HepG2 (cell line): ENCODE results near the gene SBNO2. TPM values are rescaled to one million over a fixed set of nuclear protein-coding genes. Genes with fewer than 3 reads are reported as not detected.

Experiments
- ATAC-seq: fragments of 200-7000 bp; cut with Tn5 transposase; 3 replicates; pipeline ENCODE4 v1.9.1; 2020; ENCODE audit warnings: mild to moderate bottlenecking, moderate library complexity
- BruUV-seq: library from RNA; stranded (reverse); fragments of 400-500 nt; replicated peaks from 2 replicates; lab custom pipeline; 2021; lab: Mats Ljungman, UMichigan
- CTCF ChIA-PET: fragments of 300-600 bp; formaldehyde crosslinking; extraction: SDS; loops from one replicate; lab custom pipeline; 2021; ENCODE audit warnings: low total read pairs, inconsistent platforms, low intra/inter-chr PET ratio; lab: Yijun Ruan, JAX
- POLR2A ChIA-PET: fragments of 350-600 bp; sonication (Branson Sonifier 250); formaldehyde crosslinking; loops from one replicate; lab custom pipeline; 2020; ENCODE audit warnings: antibody characterized with exemption, inconsistent platforms; lab: Yijun Ruan, JAX
- DNase-seq: peaks from one replicate; pipeline ENCODE4 v3.0.0-alpha.2; 2015; ENCODE audit warnings: low spot score
- FAIRE-seq: peaks from 3 replicates; lab custom pipeline; 2011; peaks lifted over from hg19 to GRCh38; lab: Jason Lieb, UNC
- H2AFZ ChIP-seq: one replicate; pipeline ENCODE4 v1.6.1; 2011; ENCODE audit warnings: low read length, inconsistent platforms
- H3K27ac ChIP-seq: fragments of 300-600 bp; 3 replicates; pipeline ENCODE4 v1.8.0; 2011; ENCODE audit warnings: mixed run types, mild to moderate bottlenecking, mixed read lengths, low read length, inconsistent platforms; ENCODE audit not compliant: insufficient read depth; ENCODE audit errors: extremely low read length
- H3K27me3 ChIP-seq, 2 experiments: fragments of 200-600 bp in 1 of 2; 2 replicates in 1 of 2; 3 replicates in 1 of 2; pipeline versions ENCODE4 v1.6.0 to v1.8.0; 2011; ENCODE audit warnings: low read length in 2 of 2, mild to moderate bottlenecking in 2 of 2, moderate library complexity in 2 of 2, inconsistent platforms in 1 of 2; ENCODE audit not compliant: insufficient read depth in 2 of 2, control insufficient read depth in 1 of 2
- H3K36me3 ChIP-seq, 2 experiments: fragments of 200-600 bp in 1 of 2; replicated peaks in 1 of 2; 2 replicates in 1 of 2; 3 replicates in 1 of 2; pipeline versions ENCODE4 v1.5.1 to v1.8.0; 2011; ENCODE audit warnings: low read length in 2 of 2, inconsistent platforms in 1 of 2; ENCODE audit not compliant: insufficient read depth in 2 of 2, control insufficient read depth in 1 of 2
- H3K4me1 ChIP-seq: 2 replicates; pipeline ENCODE4 v1.5.1; 2012; ENCODE audit warnings: low read length, inconsistent platforms; ENCODE audit not compliant: insufficient read depth
- H3K4me2 ChIP-seq: 2 replicates; pipeline ENCODE4 v1.6.0; 2011; ENCODE audit warnings: low read depth, low read length, inconsistent platforms
- H3K4me3 ChIP-seq, 3 experiments: fragments of 200-600 bp in 1 of 3; sonication (generic), shearing (Covaris generic) in 1 of 3; replicated peaks in 1 of 3; 2 replicates each; pipeline ENCODE4 v1.5.1; 2011 to 2016; ENCODE audit warnings: low read length in 3 of 3, inconsistent platforms in 2 of 3, low read depth in 2 of 3, mild to moderate bottlenecking in 2 of 3, control low read depth in 1 of 3, mixed read lengths in 1 of 3; ENCODE audit not compliant: insufficient read depth in 1 of 3
- H3K79me2 ChIP-seq: one replicate; pipeline ENCODE4 v1.6.1; 2011; ENCODE audit warnings: low read length, inconsistent platforms; ENCODE audit not compliant: insufficient read depth
- H3K9ac ChIP-seq: 2 replicates; pipeline ENCODE4 v1.6.0; 2011; ENCODE audit warnings: mild to moderate bottlenecking, low read depth, low read length, inconsistent platforms; ENCODE audit not compliant: insufficient read depth
- H3K9me3 ChIP-seq: 2 replicates; pipeline ENCODE4 v1.5.1; 2012; ENCODE audit warnings: mild to moderate bottlenecking, low read length
- H4K20me1 ChIP-seq: 2 replicates; pipeline ENCODE4 v1.6.0; 2011; ENCODE audit warnings: inconsistent platforms, mild to moderate bottlenecking, low read length, moderate library complexity; ENCODE audit not compliant: insufficient read depth
- AKAP8 ChIP-seq: sonication (generic); formaldehyde crosslinking; IDR thresholded peaks from 2 replicates; pipeline ENCODE4 v1.5.1; 2020; ENCODE audit warnings: mild to moderate bottlenecking, missing genetic modification reagents
- BHLHE40 ChIP-seq: IDR thresholded peaks from 2 replicates; pipeline ENCODE4 v1.6.1; 2011; ENCODE audit warnings: low read length, improper control_type of control experiment
- CHD4 ChIP-seq: fragments of 200-600 bp; sonication (generic); IDR thresholded peaks from 2 replicates; pipeline ENCODE4 v1.7.0; 2017; ENCODE audit warnings: mild to moderate bottlenecking, low read length, borderline replicate concordance
- GRHL1 ChIP-seq: sonication (generic); formaldehyde crosslinking; conservative IDR thresholded peaks from 2 replicates; pipeline ENCODE4 v1.8.0; 2022; ENCODE audit warnings: missing genetic modification reagents
- NR2C2 ChIP-seq: sonication (generic); formaldehyde crosslinking; IDR thresholded peaks from 2 replicates; pipeline ENCODE4 v1.4.0; 2020; ENCODE audit warnings: missing genetic modification reagents, mild to moderate bottlenecking, moderate library complexity, borderline replicate concordance
- NR2F6 ChIP-seq, 2 experiments: IDR thresholded peaks; 2 replicates each; pipeline ENCODE4 v1.6.1; 2016; ENCODE audit warnings: antibody characterized with exemption in 1 of 2, mild to moderate bottlenecking in 1 of 2
- RBM22 ChIP-seq: fragments of 200-400 bp; formaldehyde crosslinking; optimal IDR thresholded peaks from 2 replicates; pipeline ENCODE3; 2017; ENCODE audit warnings: mild to moderate bottlenecking, low read length, moderate library complexity
- SATB2 ChIP-seq: sonication (generic); formaldehyde crosslinking; IDR thresholded peaks from 2 replicates; pipeline ENCODE4 v1.5.0; 2020; ENCODE audit warnings: missing genetic modification reagents
- TP53 ChIP-seq: sonication (generic); formaldehyde crosslinking; conservative IDR thresholded peaks from 2 replicates; pipeline ENCODE4 v1.4.0; 2020; ENCODE audit warnings: missing genetic modification reagents
- WIZ ChIP-seq: sonication (generic); formaldehyde crosslinking; IDR thresholded peaks from 2 replicates; pipeline ENCODE4 v1.5.1; 2020; ENCODE audit warnings: mild to moderate bottlenecking, missing genetic modification reagents
- ZFY ChIP-seq: sonication (generic); formaldehyde crosslinking; IDR thresholded peaks from 2 replicates; pipeline ENCODE4 v1.4.0; 2020; ENCODE audit warnings: missing genetic modification reagents
- ZMYM3 ChIP-seq: sonication (generic); formaldehyde crosslinking; IDR thresholded peaks from 2 replicates; pipeline ENCODE4 v1.5.1; 2020; ENCODE audit warnings: mild to moderate bottlenecking, missing genetic modification reagents
- ZMYM4 ChIP-seq: sonication (generic); formaldehyde crosslinking; IDR thresholded peaks from 2 replicates; pipeline ENCODE4 v1.8.1; 2023; ENCODE audit warnings: mild to moderate bottlenecking, missing genetic modification reagents
- ZNF121 ChIP-seq: sonication (generic); formaldehyde crosslinking; IDR thresholded peaks from 2 replicates; pipeline ENCODE4 v1.5.0; 2020; ENCODE audit warnings: mild to moderate bottlenecking, missing genetic modification reagents
- ZNF383 ChIP-seq: sonication (generic); formaldehyde crosslinking; IDR thresholded peaks from 2 replicates; pipeline ENCODE4 v1.4.0; 2020; ENCODE audit warnings: missing genetic modification reagents, mild to moderate bottlenecking, borderline replicate concordance
- WGBS: methylation state at CpG from one replicate; pipeline ENCODE4 v1.1.6; 2017; ENCODE audit warnings: low lambda C conversion rate; 5-methylcytosine and 5-hydroxymethylcytosine counted together
- in situ Hi-C: cut with HindIII; loops from 2 replicates; pipeline ENCODE4 v1.10.0; 2017; ENCODE audit warnings: low pct_unique_long_range_greater_than_20kb; ENCODE audit not compliant: extremely low pct_ligation_motif_present
- intact Hi-C: fragments of 100-400 bp; cut with micrococcal nuclease; formaldehyde crosslinking; loops from one replicate; pipeline ENCODE4 v1.10.0; 2022; ENCODE audit not compliant: unreplicated experiment
- polyA plus RNA-seq, 8 experiments: library from polyadenylated mRNA; depleted of rRNA in 3 of 8; stranded (reverse) in 7 of 8; unstranded in 1 of 8; fragments of >200 nt; fragmentation: Illumina TruSeq in 4 of 8; extraction: Trizol in 4 of 8; gene quantifications; 2 replicates each; pipeline versions ENCODE4 v1.2.1 to v1.2.3, GENCODE V29; 2011 to 2016; ENCODE audit warnings: low read depth in 4 of 8, missing spikeins in 1 of 8, mixed read lengths in 1 of 8; ENCODE audit not compliant: insufficient read depth in 1 of 8
- total RNA-seq, 5 experiments: library from RNA; depleted of rRNA; stranded (reverse); fragments of >200 nt; fragmentation: Illumina TruSeq; extraction: Trizol; gene quantifications; 2 replicates each; pipeline ENCODE4 v1.2.3, GENCODE V29; 2016; ENCODE audit warnings: low read depth in 1 of 5

The SBNO2 gene
- total and polyA plus RNA-seq, 2 of the 13 experiments (the other 11 are each of a cell fraction or from before 2014, with no cell fraction given) = 8.6 to 10.4 TPM

- ChIA-PET POLR2A (no interaction called here), CTCF (no interaction called here)
- no peak overlapping the region for H3K4me3 ChIP-seq
- no peak overlapping the region for H2AFZ ChIP-seq
- TF ChIP-seq NR2C2 (CRISPR knock-in tag) (0 out of 2 replicates have a peak, but pooled peaks have one; percentile 21), SATB2 (CRISPR knock-in tag) (no peak), NR2F6 (IDR thresholded peaks at IDR 0.05) (peak; percentile 52; the same call in 1 of the 2 replicates), NR2F6 (CRISPR knock-in tag; IDR thresholded peaks at IDR 0.05) (no peak)
- no peak overlapping the region for H3K27ac ChIP-seq
- H3K4me1 ChIP-seq = peaks cover 29% of the 10 kb centered on the region
- FAIRE-seq (no peak), ATAC-seq (no peak), DNase-seq (no peak)
- intact Hi-C loops (no loop called here), in situ Hi-C loops (no loop called here)
- H3K4me2 ChIP-seq = no peak overlapping the region
- no peak overlapping the region for H3K9ac ChIP-seq
- peaks cover 3% of the 10 kb centered on the region; the same call in 1 of the 2 replicates for H4K20me1 ChIP-seq
- H3K27me3 ChIP-seq = no peaks in the 10 kb centered on the region
- BruUV-seq = no TSS peak
- 81% methylated on average over 26 of the region's 30 CpGs for whole genome bisulfite sequencing
- H3K79me2 ChIP-seq = no peaks in the 10 kb centered on the region
- H3K9me3 ChIP-seq = no peaks in the 10 kb centered on the region
- H3K36me3 ChIP-seq = no peaks in the 10 kb centered on the region; a peak in 1 of 5 replicates
These were observed 100.8 kb downstream of the SBNO2 start for GRCh38 chr19:1073063-1073955.

DNA sequence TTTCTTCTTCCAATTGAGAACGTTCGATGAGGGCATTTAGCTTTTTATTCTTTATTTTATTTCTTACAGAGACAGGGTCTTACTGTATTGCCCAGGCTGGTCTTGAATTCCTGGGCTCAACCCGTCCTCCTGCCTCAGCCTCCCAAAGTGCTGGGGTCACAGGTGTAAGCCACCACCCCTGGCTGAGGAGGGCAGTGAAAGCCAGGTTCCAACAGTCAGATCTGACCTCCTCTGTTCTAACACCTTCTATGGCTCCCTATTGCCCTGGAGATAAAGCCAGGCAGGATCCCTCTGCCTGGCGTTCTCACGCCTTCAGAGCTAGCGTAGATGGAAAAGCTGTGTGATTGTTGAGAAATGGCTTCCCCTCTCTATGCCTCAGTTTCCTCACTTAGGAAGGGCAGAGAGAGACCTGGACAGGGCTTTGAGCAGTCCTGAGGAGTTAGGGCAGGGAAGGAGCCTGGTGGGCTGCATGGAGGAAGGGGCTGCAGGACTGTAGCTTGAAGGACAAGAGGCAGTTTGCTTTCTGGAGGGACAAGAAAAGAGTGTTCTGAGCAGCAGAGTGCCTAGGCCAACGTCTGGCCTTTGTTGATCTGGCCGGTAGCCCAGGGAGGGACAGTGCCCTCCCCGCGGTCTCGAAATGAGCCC is 101.6 kb downstream of the SBNO2 start:
- ChIA-PET POLR2A (no interaction called here), CTCF (no interaction called here)
- 80% methylated on average over 9 of the region's 11 CpGs for WGBS
- no peak for FAIRE-seq
- no peaks in the 10 kb centered on the region for H3K79me2 ChIP-seq
- no peak for ATAC-seq
- no TSS peak for BruUV-seq
- no peak for DNase-seq
- H4K20me1 ChIP-seq = peaks cover 3% of the 10 kb centered on the region; the same call in 1 of the 2 replicates
- no peak overlapping the region for H3K27ac ChIP-seq
- H3K36me3 ChIP-seq = no peaks in the 10 kb centered on the region; a peak in 1 of 5 replicates
- H3K27me3 ChIP-seq = no peaks in the 10 kb centered on the region
- H3K4me2 ChIP-seq = no peak overlapping the region
- no peak overlapping the region for H2AFZ ChIP-seq
- intact Hi-C loops = no loop called here
- no peak overlapping the region for H3K9ac ChIP-seq
- peaks cover 37% of the 10 kb centered on the region for H3K4me1 ChIP-seq
- in situ Hi-C loops = no loop called here
- H3K4me3 ChIP-seq = no peak overlapping the region
- H3K9me3 ChIP-seq = no peaks in the 10 kb centered on the region
- TF ChIP-seq TP53 (CRISPR knock-in tag) (no peak), ZNF121 (peak; percentile 62; the same call in 1 of the 2 replicates), WIZ (CRISPR knock-in tag) (no peak), ZNF383 (no peak), BHLHE40 (no peak), ZFY (CRISPR knock-in tag) (no peak), ZMYM3 (CRISPR knock-in tag) (peak; percentile 83), GRHL1 (CRISPR knock-in tag) (no peak), CHD4 (0 out of 2 replicates have a peak, but pooled peaks have one; percentile 27), ZMYM4 (CRISPR knock-in tag) (no peak), RBM22 (no peak), AKAP8 (CRISPR knock-in tag) (no peak)
